WI38 (cell line): ENCODE results near the gene SEC14L1.

Experiments used
- H3K4me3 ChIP-seq: 2 replicates; pipeline ENCODE4 v1.5.1; 2011; ENCODE audit warnings: low read depth, mild to moderate bottlenecking, control low read depth, low read length
- CTCF ChIP-seq: IDR thresholded peaks from 2 replicates; pipeline ENCODE4 v1.5.1; 2012; ENCODE audit warnings: low read depth, mild to moderate bottlenecking, control low read depth, low read length

The SEC14L1 gene

GRCh38 chr17:77164483-77165091, 23.8 kb downstream of the SEC14L1 start:
- no peak overlapping the region for H3K4me3 ChIP-seq
- no peak for TF ChIP-seq CTCF

- TF ChIP-seq CTCF: no peak
- no peak overlapping the region for H3K4me3 ChIP-seq
These were observed 24.8 kb downstream of the SEC14L1 start for GRCh38 chr17:77165577-77165976.

GRCh38 chr17:77167472-77168306, 26.9 kb downstream of the SEC14L1 start:
- no peak for TF ChIP-seq CTCF
- no peak overlapping the region for H3K4me3 ChIP-seq

GRCh38 chr17:77173104-77173503, 32.3 kb downstream of the SEC14L1 start:
- no peak overlapping the region for H3K4me3 ChIP-seq
- TF ChIP-seq CTCF: no peak

GRCh38 chr17:77174928-77175661, 34.3 kb downstream of the SEC14L1 start:
- H3K4me3 ChIP-seq: no peak overlapping the region
- TF ChIP-seq CTCF: no peak

GRCh38 chr17:77177002-77177741, 36.4 kb downstream of the SEC14L1 start:
- no peak for TF ChIP-seq CTCF
- no peak overlapping the region for H3K4me3 ChIP-seq
